MM.1S (cell line): Measurements from ENCODE around the gene ENTPD8.
"Not testable (repeated sequence)": the region's sequence is repeated elsewhere in the genome, so short reads cannot be mapped to it uniquely, and the experiment has no call there.

ENCODE experiments used
- DNase-seq: peaks from one replicate; pipeline ENCODE4 v3.0.0-alpha.2; 2015
- H2AFZ ChIP-seq: fragments of 300-600 bp; sonication (generic); 2 replicates; pipeline ENCODE4 v1.6.0; 2016; ENCODE audit warnings: antibody characterized with exemption, low read length
- H3F3A ChIP-seq: fragments of 300-600 bp; sonication (generic); 2 replicates; pipeline ENCODE4 v1.6.1; 2016; ENCODE audit warnings: mild to moderate bottlenecking, antibody characterized with exemption, low read length, moderate library complexity, mixed read lengths; ENCODE audit not compliant: insufficient read depth
- H3K27ac ChIP-seq: fragments of 300-600 bp; sonication (generic); 2 replicates; pipeline ENCODE4 v1.5.1; 2016; ENCODE audit warnings: mild to moderate bottlenecking, low read length
- H3K27me3 ChIP-seq: fragments of 300-600 bp; sonication (generic); replicated peaks from 2 replicates; pipeline ENCODE4 v1.6.0; 2016; ENCODE audit warnings: low read length; ENCODE audit not compliant: insufficient read depth
- H3K36me3 ChIP-seq: fragments of 300-600 bp; sonication (generic); replicated peaks from 2 replicates; pipeline ENCODE4 v1.6.1; 2016; ENCODE audit warnings: mild to moderate bottlenecking, low read length, mixed read lengths; ENCODE audit not compliant: insufficient read depth
- H3K4me1 ChIP-seq: fragments of 300-600 bp; sonication (generic); 2 replicates; pipeline ENCODE4 v1.6.1; 2016; ENCODE audit warnings: low read length, mixed read lengths
- H3K4me2 ChIP-seq: fragments of 300-600 bp; sonication (generic); 2 replicates; pipeline ENCODE4 v1.6.0; 2016; ENCODE audit warnings: low read depth, low read length
- H3K4me3 ChIP-seq: fragments of 300-600 bp; sonication (generic); 2 replicates; pipeline ENCODE4 v1.5.1; 2016; ENCODE audit warnings: low read length, mixed read lengths
- H3K79me2 ChIP-seq: fragments of 300-600 bp; sonication (generic); 2 replicates; pipeline ENCODE4 v1.6.1; 2016; ENCODE audit warnings: mixed run types, low read length, mixed read lengths
- H3K9ac ChIP-seq: fragments of 300-600 bp; sonication (generic); 2 replicates; pipeline ENCODE4 v1.6.1; 2016; ENCODE audit warnings: low read length, mixed read lengths
- H3K9me2 ChIP-seq: fragments of 300-600 bp; sonication (generic); replicated peaks from 2 replicates; pipeline ENCODE4 v1.6.1; 2016; ENCODE audit warnings: mild to moderate bottlenecking, low read length, mixed read lengths; ENCODE audit not compliant: insufficient read depth
- H3K9me3 ChIP-seq: fragments of 300-600 bp; sonication (generic); replicated peaks from 2 replicates; pipeline ENCODE4 v1.6.1; 2016; ENCODE audit warnings: mild to moderate bottlenecking, low read length, mixed read lengths; ENCODE audit not compliant: insufficient read depth
- H4K20me1 ChIP-seq: fragments of 300-600 bp; sonication (generic); 2 replicates; pipeline ENCODE4 v1.6.1; 2016; ENCODE audit warnings: mild to moderate bottlenecking, low read length, moderate library complexity, mixed read lengths; ENCODE audit not compliant: insufficient read depth
- CTCF ChIP-seq: fragments of 300-600 bp; sonication (generic); IDR thresholded peaks from 2 replicates; pipeline ENCODE4 v1.5.1; 2016; ENCODE audit warnings: antibody characterized with exemption, low read length, mixed read lengths
- EZH2 ChIP-seq: fragments of 300-600 bp; sonication (generic); optimal IDR thresholded peaks from 2 replicates; pipeline ENCODE3; 2017; ENCODE audit warnings: low read depth, mild to moderate bottlenecking, antibody characterized with exemption, low read length, mixed read lengths
- EZH2phosphoT487 ChIP-seq: fragments of 300-600 bp; sonication (generic); IDR thresholded peaks from 2 replicates; pipeline ENCODE4 v1.6.1; 2018; ENCODE audit warnings: antibody characterized with exemption, low read length

ENTPD8 gene

GRCh38 chr9:137453643-137454081 is 12.5 kb upstream of the ENTPD8 start:
- Histone ChIP-seq H3K27ac (no peak overlapping the region), H3K4me1 (peaks cover 8% of the 10 kb centered on the region; the same call in 1 of the 2 replicates), H3K4me2 (no peak overlapping the region), H3F3A (no peaks in the 10 kb centered on the region), H2AFZ (no peak overlapping the region), H3K27me3 (no peaks in the 10 kb centered on the region), H3K9me2 (no peaks in the 10 kb centered on the region), H3K4me3 (no peak overlapping the region), H3K79me2 (peaks cover 5% of the 10 kb centered on the region; the same call in 1 of the 2 replicates), H3K36me3 (no peaks in the 10 kb centered on the region; the same call in 1 of the 2 replicates), H4K20me1 (no peaks in the 10 kb centered on the region), H3K9ac (no peak overlapping the region), H3K9me3 (no peaks in the 10 kb centered on the region)
- TF ChIP-seq CTCF, result no peak
- TF ChIP-seq EZH2phosphoT487, result no peak
- no peak for TF ChIP-seq EZH2
- peak; percentile 43 for DNase-seq

- no peak for TF ChIP-seq EZH2phosphoT487
- no peak for TF ChIP-seq CTCF
- TF ChIP-seq EZH2, result no peak
- Histone ChIP-seq H2AFZ (no peak overlapping the region), H3K4me1 (peaks cover 8% of the 10 kb centered on the region; the same call in 1 of the 2 replicates), H4K20me1 (no peaks in the 10 kb centered on the region), H3K27ac (no peak overlapping the region), H3K4me3 (no peak overlapping the region), H3K4me2 (no peak overlapping the region), H3F3A (no peaks in the 10 kb centered on the region), H3K27me3 (no peaks in the 10 kb centered on the region), H3K9me3 (no peaks in the 10 kb centered on the region), H3K9ac (no peak overlapping the region), H3K79me2 (no peaks in the 10 kb centered on the region), H3K36me3 (no peaks in the 10 kb centered on the region; the same call in 1 of the 2 replicates), H3K9me2 (no peaks in the 10 kb centered on the region)
- DNase-seq, result no peak
Observed at GRCh38 chr9:137452761-137453642, 11.8 kb upstream of the ENTPD8 start.

GRCh38 chr9:137452006-137452760 is 11.0 kb upstream of the ENTPD8 start:
- H2AFZ ChIP-seq, result no peak overlapping the region
- no peaks in the 10 kb centered on the region for H3K9me2 ChIP-seq
- TF ChIP-seq CTCF (no peak), EZH2phosphoT487 (no peak), EZH2 (no peak)
- no peaks in the 10 kb centered on the region for H3F3A ChIP-seq
- H3K27ac ChIP-seq, result no peak overlapping the region
- H3K36me3 ChIP-seq, result no peaks in the 10 kb centered on the region
- no peaks in the 10 kb centered on the region for H3K9me3 ChIP-seq
- no peak overlapping the region for H3K4me3 ChIP-seq
- no peak overlapping the region for H3K9ac ChIP-seq
- no peaks in the 10 kb centered on the region for H3K79me2 ChIP-seq
- H3K4me1 ChIP-seq, result peaks cover 8% of the 10 kb centered on the region; the same call in 1 of the 2 replicates
- H3K27me3 ChIP-seq, result peaks cover 2% of the 10 kb centered on the region; the same call in 1 of the 2 replicates
- no peak for DNase-seq
- no peak overlapping the region for H3K4me2 ChIP-seq
- no peaks in the 10 kb centered on the region for H4K20me1 ChIP-seq

- DNase-seq, H3K27ac ChIP-seq, H3K27me3 ChIP-seq, H3K9me3 ChIP-seq, H3K4me1 ChIP-seq, H3K4me2 ChIP-seq, H3K79me2 ChIP-seq, H4K20me1 ChIP-seq, H2AFZ ChIP-seq, H3K9me2 ChIP-seq, H3K9ac ChIP-seq, H3K36me3 ChIP-seq, H3F3A ChIP-seq, H3K4me3 ChIP-seq: not testable (repeated sequence)
Observed at GRCh38 chr9:137451264-137452005, 10.3 kb upstream of the ENTPD8 start.
